WTC11 (cell line): ENCODE data around the gene COA8.

Source experiments
- ESRRA ChIP-seq: sonication (generic); formaldehyde crosslinking; IDR thresholded peaks from 2 replicates; pipeline ENCODE4 v1.8.1; 2022; ENCODE audit warnings: mild to moderate bottlenecking, missing genetic modification reagents, borderline replicate concordance
- FOXJ3 ChIP-seq: sonication (generic); formaldehyde crosslinking; IDR thresholded peaks from 2 replicates; pipeline ENCODE4 v1.9.0; 2021; ENCODE audit warnings: missing genetic modification reagents, mild to moderate bottlenecking, borderline replicate concordance
- HMGA2 ChIP-seq: fragments of 250-450 bp; sonication (Bioruptor Pico); IDR thresholded peaks from 2 replicates; pipeline ENCODE4 v1.4.0; 2021; ENCODE audit warnings: mild to moderate bottlenecking, moderate library complexity
- JUN ChIP-seq: sonication (generic); formaldehyde crosslinking; IDR thresholded peaks from 2 replicates; pipeline ENCODE4 v1.8.0; 2023; ENCODE audit warnings: mild to moderate bottlenecking, missing genetic modification reagents
- RELA ChIP-seq: sonication (generic); formaldehyde crosslinking; IDR thresholded peaks from 2 replicates; pipeline ENCODE4 v1.8.1; 2022; ENCODE audit warnings: missing genetic modification reagents, mild to moderate bottlenecking, borderline replicate concordance
- ZNF317 ChIP-seq: sonication (generic); formaldehyde crosslinking; IDR thresholded peaks from 2 replicates; pipeline ENCODE4 v1.8.1; 2023; ENCODE audit warnings: low read depth, mild to moderate bottlenecking, moderate library complexity, missing genetic modification reagents, borderline replicate concordance
- TF ChIP-seq, protein P1 (sequence below): fragments of 200-600 bp; IDR thresholded peaks from 2 replicates; pipeline ENCODE4 v1.8.0; 2022; ENCODE audit warnings: antibody characterized with exemption
- TF ChIP-seq, protein P2 (sequence below): sonication (generic); formaldehyde crosslinking; IDR thresholded peaks from 2 replicates; pipeline ENCODE4 v1.8.0; 2022; ENCODE audit warnings: missing genetic modification reagents
- TF ChIP-seq, protein P3 (sequence below): sonication (generic); formaldehyde crosslinking; IDR thresholded peaks from 2 replicates; pipeline ENCODE4 v1.8.1; 2022; ENCODE audit warnings: mild to moderate bottlenecking, missing genetic modification reagents, moderate library complexity, borderline replicate concordance
- TF ChIP-seq, protein P4 (sequence below): sonication (generic); formaldehyde crosslinking; conservative IDR thresholded peaks from 2 replicates; pipeline ENCODE4 v1.8.1; 2022; ENCODE audit warnings: mild to moderate bottlenecking, missing genetic modification reagents
- TF ChIP-seq, protein P5 (sequence below): sonication (generic); formaldehyde crosslinking; IDR thresholded peaks from 2 replicates; pipeline ENCODE4 v1.8.1; 2023; ENCODE audit warnings: mild to moderate bottlenecking, missing genetic modification reagents
- TF ChIP-seq, protein P6 (sequence below): sonication (generic); formaldehyde crosslinking; IDR thresholded peaks from 2 replicates; pipeline ENCODE4 v1.8.0; 2022; ENCODE audit warnings: mild to moderate bottlenecking, missing genetic modification reagents
- TF ChIP-seq, protein P7 (sequence below): sonication (generic); formaldehyde crosslinking; IDR thresholded peaks from 2 replicates; pipeline ENCODE4 v1.8.0; 2023; ENCODE audit warnings: missing genetic modification reagents, mild to moderate bottlenecking, borderline replicate concordance
- TF ChIP-seq, protein P8 (sequence below): sonication (generic); formaldehyde crosslinking; IDR thresholded peaks from 2 replicates; pipeline ENCODE4 v1.8.1; 2022; ENCODE audit warnings: missing genetic modification reagents, borderline replicate concordance

DNA sequence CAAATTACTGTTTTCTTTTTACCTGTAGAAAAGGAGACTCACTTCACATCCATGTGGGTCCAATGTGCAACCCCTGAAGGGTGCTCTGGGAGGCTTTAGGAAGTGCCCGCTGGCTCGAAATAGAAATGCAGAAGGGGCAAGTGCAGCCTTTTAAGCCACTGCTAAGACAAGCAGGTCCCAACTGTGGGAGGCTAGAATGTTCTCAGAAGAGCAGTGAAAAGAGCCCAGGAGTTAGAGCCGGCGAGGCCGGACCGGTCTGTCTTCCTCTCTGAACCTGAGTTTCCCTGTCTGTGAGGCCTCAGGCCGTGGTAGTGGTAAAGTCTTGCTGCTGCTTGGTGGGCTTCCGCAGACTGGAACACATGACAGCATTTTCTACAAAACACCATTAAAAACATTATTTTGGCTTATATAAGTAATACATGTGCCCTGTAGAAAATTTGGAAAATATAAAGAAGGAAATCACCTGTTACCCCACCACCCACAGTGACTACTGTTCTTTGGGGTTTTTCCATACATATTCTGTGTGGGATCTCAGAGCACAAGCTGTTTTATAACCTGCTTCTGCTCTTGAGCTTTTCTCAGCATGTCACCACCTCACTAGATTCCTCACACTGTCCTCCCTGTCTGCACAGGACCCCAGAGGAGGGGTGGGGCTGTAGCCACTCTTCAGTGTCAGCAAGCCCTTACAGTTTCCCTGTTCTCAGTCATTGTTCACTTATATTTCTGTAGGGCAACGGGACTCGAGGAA, 46.2 kb upstream of the COA8 start:
- TF ChIP-seq FOXJ3, result no peak
- TF ChIP-seq, protein P1, sequence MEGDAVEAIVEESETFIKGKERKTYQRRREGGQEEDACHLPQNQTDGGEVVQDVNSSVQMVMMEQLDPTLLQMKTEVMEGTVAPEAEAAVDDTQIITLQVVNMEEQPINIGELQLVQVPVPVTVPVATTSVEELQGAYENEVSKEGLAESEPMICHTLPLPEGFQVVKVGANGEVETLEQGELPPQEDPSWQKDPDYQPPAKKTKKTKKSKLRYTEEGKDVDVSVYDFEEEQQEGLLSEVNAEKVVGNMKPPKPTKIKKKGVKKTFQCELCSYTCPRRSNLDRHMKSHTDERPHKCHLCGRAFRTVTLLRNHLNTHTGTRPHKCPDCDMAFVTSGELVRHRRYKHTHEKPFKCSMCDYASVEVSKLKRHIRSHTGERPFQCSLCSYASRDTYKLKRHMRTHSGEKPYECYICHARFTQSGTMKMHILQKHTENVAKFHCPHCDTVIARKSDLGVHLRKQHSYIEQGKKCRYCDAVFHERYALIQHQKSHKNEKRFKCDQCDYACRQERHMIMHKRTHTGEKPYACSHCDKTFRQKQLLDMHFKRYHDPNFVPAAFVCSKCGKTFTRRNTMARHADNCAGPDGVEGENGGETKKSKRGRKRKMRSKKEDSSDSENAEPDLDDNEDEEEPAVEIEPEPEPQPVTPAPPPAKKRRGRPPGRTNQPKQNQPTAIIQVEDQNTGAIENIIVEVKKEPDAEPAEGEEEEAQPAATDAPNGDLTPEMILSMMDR, result no peak
- TF ChIP-seq, protein P2, sequence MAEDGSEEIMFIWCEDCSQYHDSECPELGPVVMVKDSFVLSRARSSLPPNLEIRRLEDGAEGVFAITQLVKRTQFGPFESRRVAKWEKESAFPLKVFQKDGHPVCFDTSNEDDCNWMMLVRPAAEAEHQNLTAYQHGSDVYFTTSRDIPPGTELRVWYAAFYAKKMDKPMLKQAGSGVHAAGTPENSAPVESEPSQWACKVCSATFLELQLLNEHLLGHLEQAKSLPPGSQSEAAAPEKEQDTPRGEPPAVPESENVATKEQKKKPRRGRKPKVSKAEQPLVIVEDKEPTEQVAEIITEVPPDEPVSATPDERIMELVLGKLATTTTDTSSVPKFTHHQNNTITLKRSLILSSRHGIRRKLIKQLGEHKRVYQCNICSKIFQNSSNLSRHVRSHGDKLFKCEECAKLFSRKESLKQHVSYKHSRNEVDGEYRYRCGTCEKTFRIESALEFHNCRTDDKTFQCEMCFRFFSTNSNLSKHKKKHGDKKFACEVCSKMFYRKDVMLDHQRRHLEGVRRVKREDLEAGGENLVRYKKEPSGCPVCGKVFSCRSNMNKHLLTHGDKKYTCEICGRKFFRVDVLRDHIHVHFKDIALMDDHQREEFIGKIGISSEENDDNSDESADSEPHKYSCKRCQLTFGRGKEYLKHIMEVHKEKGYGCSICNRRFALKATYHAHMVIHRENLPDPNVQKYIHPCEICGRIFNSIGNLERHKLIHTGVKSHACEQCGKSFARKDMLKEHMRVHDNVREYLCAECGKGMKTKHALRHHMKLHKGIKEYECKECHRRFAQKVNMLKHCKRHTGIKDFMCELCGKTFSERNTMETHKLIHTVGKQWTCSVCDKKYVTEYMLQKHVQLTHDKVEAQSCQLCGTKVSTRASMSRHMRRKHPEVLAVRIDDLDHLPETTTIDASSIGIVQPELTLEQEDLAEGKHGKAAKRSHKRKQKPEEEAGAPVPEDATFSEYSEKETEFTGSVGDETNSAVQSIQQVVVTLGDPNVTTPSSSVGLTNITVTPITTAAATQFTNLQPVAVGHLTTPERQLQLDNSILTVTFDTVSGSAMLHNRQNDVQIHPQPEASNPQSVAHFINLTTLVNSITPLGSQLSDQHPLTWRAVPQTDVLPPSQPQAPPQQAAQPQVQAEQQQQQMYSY (CRISPR knock-in tag), result no peak
- TF ChIP-seq, protein P3, sequence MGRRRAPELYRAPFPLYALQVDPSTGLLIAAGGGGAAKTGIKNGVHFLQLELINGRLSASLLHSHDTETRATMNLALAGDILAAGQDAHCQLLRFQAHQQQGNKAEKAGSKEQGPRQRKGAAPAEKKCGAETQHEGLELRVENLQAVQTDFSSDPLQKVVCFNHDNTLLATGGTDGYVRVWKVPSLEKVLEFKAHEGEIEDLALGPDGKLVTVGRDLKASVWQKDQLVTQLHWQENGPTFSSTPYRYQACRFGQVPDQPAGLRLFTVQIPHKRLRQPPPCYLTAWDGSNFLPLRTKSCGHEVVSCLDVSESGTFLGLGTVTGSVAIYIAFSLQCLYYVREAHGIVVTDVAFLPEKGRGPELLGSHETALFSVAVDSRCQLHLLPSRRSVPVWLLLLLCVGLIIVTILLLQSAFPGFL (CRISPR knock-in tag), result no peak
- no peak for TF ChIP-seq HMGA2 (CRISPR knock-in tag)
- TF ChIP-seq, protein P4, sequence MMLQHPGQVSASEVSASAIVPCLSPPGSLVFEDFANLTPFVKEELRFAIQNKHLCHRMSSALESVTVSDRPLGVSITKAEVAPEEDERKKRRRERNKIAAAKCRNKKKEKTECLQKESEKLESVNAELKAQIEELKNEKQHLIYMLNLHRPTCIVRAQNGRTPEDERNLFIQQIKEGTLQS (CRISPR knock-in tag), result no peak
- TF ChIP-seq, protein P5, sequence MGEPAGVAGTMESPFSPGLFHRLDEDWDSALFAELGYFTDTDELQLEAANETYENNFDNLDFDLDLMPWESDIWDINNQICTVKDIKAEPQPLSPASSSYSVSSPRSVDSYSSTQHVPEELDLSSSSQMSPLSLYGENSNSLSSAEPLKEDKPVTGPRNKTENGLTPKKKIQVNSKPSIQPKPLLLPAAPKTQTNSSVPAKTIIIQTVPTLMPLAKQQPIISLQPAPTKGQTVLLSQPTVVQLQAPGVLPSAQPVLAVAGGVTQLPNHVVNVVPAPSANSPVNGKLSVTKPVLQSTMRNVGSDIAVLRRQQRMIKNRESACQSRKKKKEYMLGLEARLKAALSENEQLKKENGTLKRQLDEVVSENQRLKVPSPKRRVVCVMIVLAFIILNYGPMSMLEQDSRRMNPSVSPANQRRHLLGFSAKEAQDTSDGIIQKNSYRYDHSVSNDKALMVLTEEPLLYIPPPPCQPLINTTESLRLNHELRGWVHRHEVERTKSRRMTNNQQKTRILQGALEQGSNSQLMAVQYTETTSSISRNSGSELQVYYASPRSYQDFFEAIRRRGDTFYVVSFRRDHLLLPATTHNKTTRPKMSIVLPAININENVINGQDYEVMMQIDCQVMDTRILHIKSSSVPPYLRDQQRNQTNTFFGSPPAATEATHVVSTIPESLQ (CRISPR knock-in tag), result no peak
- TF ChIP-seq, protein P6, sequence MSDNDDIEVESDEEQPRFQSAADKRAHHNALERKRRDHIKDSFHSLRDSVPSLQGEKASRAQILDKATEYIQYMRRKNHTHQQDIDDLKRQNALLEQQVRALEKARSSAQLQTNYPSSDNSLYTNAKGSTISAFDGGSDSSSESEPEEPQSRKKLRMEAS (CRISPR knock-in tag), result no peak
- no peak for TF ChIP-seq ESRRA (CRISPR knock-in tag)
- TF ChIP-seq RELA (CRISPR knock-in tag), result no peak
- TF ChIP-seq, protein P7, sequence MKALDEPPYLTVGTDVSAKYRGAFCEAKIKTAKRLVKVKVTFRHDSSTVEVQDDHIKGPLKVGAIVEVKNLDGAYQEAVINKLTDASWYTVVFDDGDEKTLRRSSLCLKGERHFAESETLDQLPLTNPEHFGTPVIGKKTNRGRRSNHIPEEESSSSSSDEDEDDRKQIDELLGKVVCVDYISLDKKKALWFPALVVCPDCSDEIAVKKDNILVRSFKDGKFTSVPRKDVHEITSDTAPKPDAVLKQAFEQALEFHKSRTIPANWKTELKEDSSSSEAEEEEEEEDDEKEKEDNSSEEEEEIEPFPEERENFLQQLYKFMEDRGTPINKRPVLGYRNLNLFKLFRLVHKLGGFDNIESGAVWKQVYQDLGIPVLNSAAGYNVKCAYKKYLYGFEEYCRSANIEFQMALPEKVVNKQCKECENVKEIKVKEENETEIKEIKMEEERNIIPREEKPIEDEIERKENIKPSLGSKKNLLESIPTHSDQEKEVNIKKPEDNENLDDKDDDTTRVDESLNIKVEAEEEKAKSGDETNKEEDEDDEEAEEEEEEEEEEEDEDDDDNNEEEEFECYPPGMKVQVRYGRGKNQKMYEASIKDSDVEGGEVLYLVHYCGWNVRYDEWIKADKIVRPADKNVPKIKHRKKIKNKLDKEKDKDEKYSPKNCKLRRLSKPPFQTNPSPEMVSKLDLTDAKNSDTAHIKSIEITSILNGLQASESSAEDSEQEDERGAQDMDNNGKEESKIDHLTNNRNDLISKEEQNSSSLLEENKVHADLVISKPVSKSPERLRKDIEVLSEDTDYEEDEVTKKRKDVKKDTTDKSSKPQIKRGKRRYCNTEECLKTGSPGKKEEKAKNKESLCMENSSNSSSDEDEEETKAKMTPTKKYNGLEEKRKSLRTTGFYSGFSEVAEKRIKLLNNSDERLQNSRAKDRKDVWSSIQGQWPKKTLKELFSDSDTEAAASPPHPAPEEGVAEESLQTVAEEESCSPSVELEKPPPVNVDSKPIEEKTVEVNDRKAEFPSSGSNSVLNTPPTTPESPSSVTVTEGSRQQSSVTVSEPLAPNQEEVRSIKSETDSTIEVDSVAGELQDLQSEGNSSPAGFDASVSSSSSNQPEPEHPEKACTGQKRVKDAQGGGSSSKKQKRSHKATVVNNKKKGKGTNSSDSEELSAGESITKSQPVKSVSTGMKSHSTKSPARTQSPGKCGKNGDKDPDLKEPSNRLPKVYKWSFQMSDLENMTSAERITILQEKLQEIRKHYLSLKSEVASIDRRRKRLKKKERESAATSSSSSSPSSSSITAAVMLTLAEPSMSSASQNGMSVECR (CRISPR knock-in tag), result no peak
- TF ChIP-seq JUN (CRISPR knock-in tag), result no peak
- no peak for TF ChIP-seq ZNF317 (CRISPR knock-in tag)
- TF ChIP-seq, protein P8, sequence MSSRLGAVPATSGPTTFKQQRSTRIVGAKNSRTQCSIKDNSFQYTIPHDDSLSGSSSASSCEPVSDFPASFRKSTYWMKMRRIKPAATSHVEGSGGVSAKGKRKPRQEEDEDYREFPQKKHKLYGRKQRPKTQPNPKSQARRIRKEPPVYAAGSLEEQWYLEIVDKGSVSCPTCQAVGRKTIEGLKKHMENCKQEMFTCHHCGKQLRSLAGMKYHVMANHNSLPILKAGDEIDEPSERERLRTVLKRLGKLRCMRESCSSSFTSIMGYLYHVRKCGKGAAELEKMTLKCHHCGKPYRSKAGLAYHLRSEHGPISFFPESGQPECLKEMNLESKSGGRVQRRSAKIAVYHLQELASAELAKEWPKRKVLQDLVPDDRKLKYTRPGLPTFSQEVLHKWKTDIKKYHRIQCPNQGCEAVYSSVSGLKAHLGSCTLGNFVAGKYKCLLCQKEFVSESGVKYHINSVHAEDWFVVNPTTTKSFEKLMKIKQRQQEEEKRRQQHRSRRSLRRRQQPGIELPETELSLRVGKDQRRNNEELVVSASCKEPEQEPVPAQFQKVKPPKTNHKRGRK (CRISPR knock-in tag), result no peak
